OCI-LY7 (cell line): ENCODE data around the gene PRMT3. TPM values are rescaled to one million over a fixed set of nuclear protein-coding genes. Genes with fewer than 3 reads are reported as not detected.

Experiments used
- BruUV-seq: library from RNA; stranded (reverse); fragments of 400-500 nt; replicated peaks from 2 replicates; lab custom pipeline; 2021; lab: Mats Ljungman, UMichigan
- CTCF ChIA-PET: fragments of 300-600 bp; sonication (Branson Sonifier 250); formaldehyde crosslinking; loops from one replicate; lab custom pipeline; 2022; ENCODE audit warnings: antibody characterized with exemption; ENCODE audit not compliant: unreplicated experiment; lab: Charles Lee
- POLR2A ChIA-PET: fragments of 300-600 bp; sonication (Branson Sonifier 250); formaldehyde crosslinking; loops from one replicate; lab custom pipeline; 2022; ENCODE audit warnings: antibody characterized with exemption; lab: Charles Lee
- DNase-seq: peaks from one replicate; pipeline ENCODE4 v3.0.0-alpha.2; 2015; ENCODE audit warnings: low spot score
- H2AFZ ChIP-seq: fragments of 200-600 bp; sonication (generic), shearing (Covaris generic); 2 replicates; pipeline ENCODE4 v1.6.1; 2014; ENCODE audit warnings: mild to moderate bottlenecking, antibody characterized with exemption, low read length, moderate library complexity
- H3K27ac ChIP-seq: fragments of 200-600 bp; sonication (generic); 2 replicates; pipeline ENCODE4 v1.5.1; 2014; ENCODE audit warnings: mixed run types, low read depth, mild to moderate bottlenecking, moderate library complexity, low read length, inconsistent platforms; ENCODE audit not compliant: poor library complexity, severe bottlenecking
- H3K36me3 ChIP-seq: fragments of 200-600 bp; sonication (generic); 2 replicates; pipeline ENCODE4 v1.6.1; 2014; ENCODE audit warnings: mild to moderate bottlenecking, antibody characterized with exemption, low read length, moderate library complexity, mixed read lengths; ENCODE audit not compliant: insufficient read depth
- H3K4me1 ChIP-seq: fragments of 200-600 bp; sonication (generic); 2 replicates; pipeline ENCODE4 v1.5.1; 2014; ENCODE audit warnings: mild to moderate bottlenecking, low read length; ENCODE audit not compliant: insufficient read depth, poor library complexity, severe bottlenecking
- H3K4me2 ChIP-seq: fragments of 200-600 bp; sonication (generic); 2 replicates; pipeline ENCODE4 v1.6.1; 2014; ENCODE audit warnings: mild to moderate bottlenecking, low read length
- H3K4me3 ChIP-seq: fragments of 200-600 bp; sonication (generic); 2 replicates; pipeline ENCODE4 v1.5.1; 2014; ENCODE audit warnings: mild to moderate bottlenecking, low read depth, low read length; ENCODE audit not compliant: poor library complexity, severe bottlenecking
- H3K79me2 ChIP-seq: fragments of 200-600 bp; sonication (generic); 2 replicates; pipeline ENCODE4 v1.6.1; 2016; ENCODE audit warnings: low read depth, mild to moderate bottlenecking, low read length, moderate library complexity, mixed read lengths; ENCODE audit not compliant: insufficient read depth
- H3K9me2 ChIP-seq: fragments of 200-600 bp; sonication (generic); 2 replicates; pipeline ENCODE4 v1.6.1; 2016; ENCODE audit warnings: mild to moderate bottlenecking, low read length, mixed read lengths; ENCODE audit not compliant: insufficient read depth
- H3K9me3 ChIP-seq: fragments of 200-600 bp; sonication (generic); 2 replicates; pipeline ENCODE4 v1.6.1; 2014; ENCODE audit warnings: mild to moderate bottlenecking, mixed run types, low read length, mixed read lengths
- H4K20me1 ChIP-seq: fragments of 200-600 bp; sonication (generic); 2 replicates; pipeline ENCODE4 v1.6.1; 2014; ENCODE audit warnings: mild to moderate bottlenecking, antibody characterized with exemption, low read length, moderate library complexity, mixed read lengths; ENCODE audit not compliant: insufficient read depth
- CTCF ChIP-seq: fragments of 200-600 bp; sonication (generic); conservative IDR thresholded peaks from 2 replicates; pipeline ENCODE4 v1.5.1; 2014; ENCODE audit warnings: mild to moderate bottlenecking, antibody characterized with exemption, low read length, moderate library complexity, mixed read lengths
- EZH2phosphoT487 ChIP-seq: fragments of 200-600 bp; sonication (generic); IDR thresholded peaks from 2 replicates; pipeline ENCODE4 v1.6.1; 2018; ENCODE audit warnings: low read depth, borderline replicate concordance, mild to moderate bottlenecking, mixed run types, antibody characterized with exemption, low read length, moderate library complexity, mixed read lengths
- intact Hi-C: fragments of 100-400 bp; cut with micrococcal nuclease; formaldehyde crosslinking; loops from one replicate; pipeline ENCODE4 v1.10.0; 2022; ENCODE audit not compliant: unreplicated experiment
- total RNA-seq, 2 experiments: library from RNA; depleted of rRNA in 1 of 2; stranded (reverse); fragments of >200 nt in 1 of 2; shearing (Covaris generic) in 1 of 2; gene quantifications; 2 replicates each; pipeline ENCODE4 v1.2.3, GENCODE V29; 2014 to 2022

The PRMT3 gene
- total RNA-seq, 2 experiments from 2014 or later = 34.0 to 50.0 TPM

- peak; percentile 35 for DNase-seq
- no TSS peak for BruUV-seq
- Histone ChIP-seq H4K20me1 (no peaks in the 10 kb centered on the region), H3K27ac (no peak overlapping the region), H3K4me3 (no peak overlapping the region), H3K36me3 (no peaks in the 10 kb centered on the region), H3K4me1 (no peaks in the 10 kb centered on the region), H3K4me2 (no peak overlapping the region), H3K9me3 (no peaks in the 10 kb centered on the region), H2AFZ (no peak overlapping the region), H3K79me2 (no peaks in the 10 kb centered on the region), H3K9me2 (no peaks in the 10 kb centered on the region)
- CTCF ChIA-PET = no interaction called here
- peak; percentile 74 for TF ChIP-seq CTCF
- TF ChIP-seq EZH2phosphoT487 = no peak
- POLR2A ChIA-PET = interaction anchor here (0.5 to 0.7 kb wide), 2 partner anchors 56 to 412 kb away, joined by 3 read pairs; no protein-coding TSS in a partner anchor
- intact Hi-C loops = loop anchor here (10.0 kb wide), 1 partner anchor 421 kb away; no protein-coding TSS in a partner anchor
These were observed 32.0 kb upstream of the PRMT3 start for GRCh38 chr11:20355221-20356219.

GRCh38 chr11:20357150-20357549 is 30.4 kb upstream of the PRMT3 start:
- no peaks in the 10 kb centered on the region for H3K9me2 ChIP-seq
- no peak for DNase-seq
- H3K4me2 ChIP-seq = no peak overlapping the region
- no peaks in the 10 kb centered on the region for H4K20me1 ChIP-seq
- ChIA-PET CTCF (no interaction called here), POLR2A (no interaction called here)
- H3K4me1 ChIP-seq = no peaks in the 10 kb centered on the region
- no peaks in the 10 kb centered on the region for H3K79me2 ChIP-seq
- BruUV-seq = no TSS peak
- H3K36me3 ChIP-seq = no peaks in the 10 kb centered on the region
- H3K27ac ChIP-seq = no peak overlapping the region
- TF ChIP-seq CTCF = no peak
- no peak for TF ChIP-seq EZH2phosphoT487
- H3K4me3 ChIP-seq = no peak overlapping the region
- intact Hi-C loops = loop anchor here (10.0 kb wide), 1 partner anchor 422 kb away; no protein-coding TSS in a partner anchor
- H3K9me3 ChIP-seq = no peaks in the 10 kb centered on the region
- no peak overlapping the region for H2AFZ ChIP-seq

GRCh38 chr11:20360650-20361049 is 26.9 kb upstream of the PRMT3 start:
- no peaks in the 10 kb centered on the region for H3K9me3 ChIP-seq
- H3K27ac ChIP-seq = no peak overlapping the region
- H2AFZ ChIP-seq = peak overlapping the region; percentile 84; the same call in 1 of the 2 replicates
- H3K36me3 ChIP-seq = no peaks in the 10 kb centered on the region
- ChIA-PET CTCF (no interaction called here), POLR2A (no interaction called here)
- intact Hi-C loops = no loop called here
- DNase-seq = peak; percentile 19
- peak overlapping the region; percentile 26; the same call in 1 of the 2 replicates for H3K4me2 ChIP-seq
- no peaks in the 10 kb centered on the region for H3K9me2 ChIP-seq
- no peaks in the 10 kb centered on the region for H3K79me2 ChIP-seq
- H3K4me1 ChIP-seq = no peaks in the 10 kb centered on the region
- no peak overlapping the region for H3K4me3 ChIP-seq
- no peak for TF ChIP-seq EZH2phosphoT487
- TF ChIP-seq CTCF = no peak
- no peaks in the 10 kb centered on the region for H4K20me1 ChIP-seq
- no TSS peak for BruUV-seq
